ENCODE data around the gene NECTIN1. TPM values are rescaled to one million over a fixed set of nuclear protein-coding genes. Genes with fewer than 3 reads are reported as not detected.

The NECTIN1 gene
- total RNA-seq, 1 donor from 2014 or later: 58.2 TPM

DNA sequence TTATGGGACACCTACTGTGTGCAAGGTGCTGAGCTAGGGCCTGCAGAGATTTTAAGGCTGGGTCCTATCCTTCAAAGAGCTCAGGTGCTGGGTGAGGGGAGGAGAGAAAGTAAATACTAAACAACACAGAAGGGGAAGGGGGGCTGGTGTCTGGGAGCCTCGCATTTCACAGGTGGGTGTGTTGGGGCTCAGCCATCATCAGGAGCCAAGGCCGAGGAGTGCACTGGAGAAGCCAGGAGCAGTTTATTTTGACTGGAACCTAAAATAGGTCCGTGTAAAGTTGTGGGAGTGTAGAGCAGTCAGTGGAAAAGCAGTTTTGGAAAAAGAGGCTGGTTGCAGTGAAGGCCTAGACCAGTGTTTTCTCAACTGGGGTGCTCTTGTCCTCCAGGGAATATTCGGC lies 17.5 kb downstream of the NECTIN1 start:
- H3K9me3 ChIP-seq: no peaks in the 10 kb centered on the region
- peaks cover 32% of the 10 kb centered on the region for H3K4me1 ChIP-seq
- no peak for DNase-seq (ENCODE audit: extremely low spot score in 2 of 2)
- no peaks in the 10 kb centered on the region for H3K36me3 ChIP-seq
- H3K27me3 ChIP-seq: no peaks in the 10 kb centered on the region
- H3K27ac ChIP-seq: no peak overlapping the region
- TF ChIP-seq POLR2AphosphoS5 (IDR thresholded peaks at IDR 0.05; ENCODE audit: insufficient read depth in 1 of 2, low read depth in 1 of 2): no peak
- no peak for TF ChIP-seq POLR2A (IDR thresholded peaks at IDR 0.05)
- TF ChIP-seq, protein P1, sequence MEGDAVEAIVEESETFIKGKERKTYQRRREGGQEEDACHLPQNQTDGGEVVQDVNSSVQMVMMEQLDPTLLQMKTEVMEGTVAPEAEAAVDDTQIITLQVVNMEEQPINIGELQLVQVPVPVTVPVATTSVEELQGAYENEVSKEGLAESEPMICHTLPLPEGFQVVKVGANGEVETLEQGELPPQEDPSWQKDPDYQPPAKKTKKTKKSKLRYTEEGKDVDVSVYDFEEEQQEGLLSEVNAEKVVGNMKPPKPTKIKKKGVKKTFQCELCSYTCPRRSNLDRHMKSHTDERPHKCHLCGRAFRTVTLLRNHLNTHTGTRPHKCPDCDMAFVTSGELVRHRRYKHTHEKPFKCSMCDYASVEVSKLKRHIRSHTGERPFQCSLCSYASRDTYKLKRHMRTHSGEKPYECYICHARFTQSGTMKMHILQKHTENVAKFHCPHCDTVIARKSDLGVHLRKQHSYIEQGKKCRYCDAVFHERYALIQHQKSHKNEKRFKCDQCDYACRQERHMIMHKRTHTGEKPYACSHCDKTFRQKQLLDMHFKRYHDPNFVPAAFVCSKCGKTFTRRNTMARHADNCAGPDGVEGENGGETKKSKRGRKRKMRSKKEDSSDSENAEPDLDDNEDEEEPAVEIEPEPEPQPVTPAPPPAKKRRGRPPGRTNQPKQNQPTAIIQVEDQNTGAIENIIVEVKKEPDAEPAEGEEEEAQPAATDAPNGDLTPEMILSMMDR (IDR thresholded peaks at IDR 0.05): no peak
- no peak overlapping the region for H3K4me3 ChIP-seq
- intact Hi-C loops (cut with DNase I): no loop called here

DNA sequence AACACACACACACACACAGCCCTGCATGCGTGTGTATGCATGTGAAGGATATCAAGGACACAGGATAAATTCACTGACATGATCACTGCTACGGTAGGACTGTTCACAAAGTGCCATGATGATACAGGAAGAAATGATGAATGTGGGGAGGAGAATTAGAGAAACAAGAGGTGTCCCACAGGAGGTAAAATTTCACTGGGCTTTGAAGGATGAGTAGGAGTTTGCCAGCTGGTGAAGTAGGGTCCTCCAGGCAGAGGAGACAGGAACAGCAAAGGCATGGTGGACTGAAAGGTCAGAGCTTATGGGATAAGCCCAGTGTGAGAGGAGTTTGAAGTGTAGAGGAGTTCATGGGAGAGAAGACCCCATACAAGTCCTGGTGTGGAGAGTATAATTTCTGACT lies 18.6 kb downstream of the NECTIN1 start:
- Histone ChIP-seq H3K4me3 (no peak overlapping the region), H3K27ac (no peak overlapping the region), H3K9me3 (no peaks in the 10 kb centered on the region), H3K36me3 (no peaks in the 10 kb centered on the region), H3K27me3 (no peaks in the 10 kb centered on the region), H3K4me1 (peaks cover 43% of the 10 kb centered on the region)
- intact Hi-C loops (cut with DNase I): no loop called here
- no peak for DNase-seq (ENCODE audit: extremely low spot score in 2 of 2)
- TF ChIP-seq POLR2A (IDR thresholded peaks at IDR 0.05) (no peak), POLR2AphosphoS5 (IDR thresholded peaks at IDR 0.05; ENCODE audit: insufficient read depth in 1 of 2, low read depth in 1 of 2) (no peak)
- TF ChIP-seq, protein P1 (IDR thresholded peaks at IDR 0.05): no peak

DNA sequence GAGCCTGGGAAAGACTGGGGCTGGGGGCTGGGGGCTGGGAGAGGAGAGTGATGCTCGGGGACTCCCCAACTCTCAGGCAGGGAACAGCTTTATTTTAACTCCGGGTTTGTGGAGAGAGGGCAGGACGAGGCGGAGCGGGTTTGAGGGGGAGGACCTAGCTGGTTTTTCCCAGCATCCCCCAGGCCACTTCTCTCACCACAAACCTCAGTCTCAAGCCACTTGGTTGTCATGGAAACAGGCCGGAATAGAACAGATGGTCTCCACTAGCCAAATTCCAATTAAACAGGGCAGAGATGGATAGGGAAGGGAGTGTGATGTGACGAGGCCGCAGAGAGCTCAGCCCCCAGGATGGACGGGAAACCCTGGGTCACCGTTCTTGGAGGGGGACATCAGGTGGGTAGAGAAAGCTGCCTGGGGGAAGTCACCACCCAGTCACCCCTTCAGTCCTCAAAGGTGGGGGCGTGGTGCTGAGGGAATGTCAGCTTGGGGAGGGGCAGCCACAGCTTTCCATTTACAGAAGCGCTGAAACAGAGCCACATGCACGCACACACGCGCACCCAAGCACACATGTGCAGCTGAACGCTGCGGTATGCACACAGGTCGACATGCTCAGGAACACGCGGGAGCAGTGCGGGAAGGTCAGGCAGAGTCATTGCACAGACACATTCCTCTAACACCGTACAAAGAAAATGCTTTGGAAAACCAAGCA lies 19.2 kb downstream of the NECTIN1 start:
- Histone ChIP-seq H3K36me3 (no peaks in the 10 kb centered on the region), H3K27ac (no peak overlapping the region), H3K4me1 (peaks cover 38% of the 10 kb centered on the region), H3K27me3 (no peaks in the 10 kb centered on the region), H3K4me3 (no peak overlapping the region), H3K9me3 (no peaks in the 10 kb centered on the region)
- no peak for TF ChIP-seq POLR2A (IDR thresholded peaks at IDR 0.05)
- TF ChIP-seq POLR2AphosphoS5 (IDR thresholded peaks at IDR 0.05; ENCODE audit: insufficient read depth in 1 of 2, low read depth in 1 of 2): no peak
- TF ChIP-seq, protein P1 (IDR thresholded peaks at IDR 0.05): no peak
- DNase-seq (ENCODE audit: extremely low spot score in 2 of 2): no peak
- intact Hi-C loops (cut with DNase I): no loop called here

DNA sequence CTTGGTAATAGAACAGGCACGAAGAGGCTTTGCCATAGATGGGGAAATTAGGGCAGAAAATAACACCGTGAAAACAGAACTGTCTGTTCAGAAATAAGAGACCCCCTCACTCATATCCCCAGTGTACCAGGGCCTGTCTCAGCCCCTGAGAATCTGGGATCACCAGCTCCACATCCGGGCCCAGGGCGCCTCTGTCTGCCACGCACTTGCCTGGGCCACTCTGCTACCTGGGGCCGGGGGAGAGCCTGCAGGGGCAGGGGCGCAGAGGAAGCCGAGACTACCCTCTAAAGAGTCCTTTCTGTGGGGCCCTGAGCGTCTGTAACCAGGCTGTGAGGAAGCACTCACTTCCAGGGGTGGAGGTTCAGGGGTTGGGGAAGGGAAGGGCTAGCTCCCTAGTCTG lies 19.8 kb downstream of the NECTIN1 start:
- H3K27ac ChIP-seq: no peak overlapping the region
- no peak for TF ChIP-seq POLR2AphosphoS5 (IDR thresholded peaks at IDR 0.05; ENCODE audit: insufficient read depth in 1 of 2, low read depth in 1 of 2)
- TF ChIP-seq, protein P1 (IDR thresholded peaks at IDR 0.05): no peak
- TF ChIP-seq POLR2A (IDR thresholded peaks at IDR 0.05): no peak
- H3K36me3 ChIP-seq: no peaks in the 10 kb centered on the region
- H3K9me3 ChIP-seq: no peaks in the 10 kb centered on the region
- H3K4me1 ChIP-seq: peaks cover 35% of the 10 kb centered on the region
- no peaks in the 10 kb centered on the region for H3K27me3 ChIP-seq
- intact Hi-C loops (cut with DNase I): no loop called here
- no peak overlapping the region for H3K4me3 ChIP-seq
- DNase-seq (ENCODE audit: extremely low spot score in 2 of 2): no peak

DNA sequence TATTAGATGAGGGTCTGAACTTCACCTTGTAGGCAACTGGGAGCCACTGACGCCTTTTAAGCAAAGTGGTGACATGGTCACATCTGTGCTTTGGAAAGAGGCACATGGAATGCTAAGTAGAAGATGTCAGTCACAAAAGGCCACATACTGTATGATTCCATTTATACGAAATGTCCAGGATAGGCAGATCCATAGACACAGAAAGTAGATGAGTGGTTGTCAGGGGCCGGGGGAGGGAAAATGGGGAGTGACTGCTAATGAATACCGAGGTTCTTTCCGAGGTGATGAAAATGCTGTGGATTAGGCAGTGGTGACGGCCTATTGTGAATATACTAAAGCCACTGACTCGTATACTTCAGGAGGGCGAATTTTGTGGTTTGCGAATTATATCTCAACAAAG lies 20.6 kb downstream of the NECTIN1 start:
- intact Hi-C loops (cut with DNase I): no loop called here
- Histone ChIP-seq H3K4me1 (peaks cover 28% of the 10 kb centered on the region), H3K4me3 (no peak overlapping the region), H3K27me3 (no peaks in the 10 kb centered on the region), H3K36me3 (no peaks in the 10 kb centered on the region), H3K27ac (no peak overlapping the region), H3K9me3 (no peaks in the 10 kb centered on the region)
- TF ChIP-seq POLR2A (IDR thresholded peaks at IDR 0.05) (no peak), POLR2AphosphoS5 (IDR thresholded peaks at IDR 0.05; ENCODE audit: insufficient read depth in 1 of 2, low read depth in 1 of 2) (no peak)
- TF ChIP-seq, protein P1 (IDR thresholded peaks at IDR 0.05): no peak
- no peak for DNase-seq (ENCODE audit: extremely low spot score in 2 of 2)
